T-helper 1 cell treated with Interleukin-12 subunit alpha and Interleukin-12 subunit beta and Interleukin-4 antibody, amounts not matched to agents 30 μg/mL and 1 μg/mL, for 36 hours (primary cell): ENCODE measurements around the gene INTS3.
"Not testable (repeated sequence)": the region's sequence is repeated elsewhere in the genome, so short reads cannot be mapped to it uniquely, and the experiment has no call there.

Experiments
- H3K27ac Mint-ChIP-seq: one replicate; pipeline ENCODE4 v1.8.0; 2021; ENCODE audit warnings: mild to moderate bottlenecking, mixed read lengths
- H3K27me3 Mint-ChIP-seq: one replicate; pipeline ENCODE4 v1.8.0; 2021; ENCODE audit warnings: low read depth, mixed read lengths
- H3K36me3 Mint-ChIP-seq: one replicate; pipeline ENCODE4 v1.8.0; 2021; ENCODE audit warnings: low read depth, mixed read lengths
- H3K4me1 Mint-ChIP-seq: one replicate; pipeline ENCODE4 v1.8.0; 2021; ENCODE audit warnings: low read depth, mixed read lengths
- H3K4me3 Mint-ChIP-seq: one replicate; pipeline ENCODE4 v1.8.0; 2021; ENCODE audit warnings: mild to moderate bottlenecking, moderate library complexity, mixed read lengths
- H3K9me3 Mint-ChIP-seq: one replicate; pipeline ENCODE4 v1.8.0; 2021; ENCODE audit warnings: mixed read lengths

INTS3 gene

DNA sequence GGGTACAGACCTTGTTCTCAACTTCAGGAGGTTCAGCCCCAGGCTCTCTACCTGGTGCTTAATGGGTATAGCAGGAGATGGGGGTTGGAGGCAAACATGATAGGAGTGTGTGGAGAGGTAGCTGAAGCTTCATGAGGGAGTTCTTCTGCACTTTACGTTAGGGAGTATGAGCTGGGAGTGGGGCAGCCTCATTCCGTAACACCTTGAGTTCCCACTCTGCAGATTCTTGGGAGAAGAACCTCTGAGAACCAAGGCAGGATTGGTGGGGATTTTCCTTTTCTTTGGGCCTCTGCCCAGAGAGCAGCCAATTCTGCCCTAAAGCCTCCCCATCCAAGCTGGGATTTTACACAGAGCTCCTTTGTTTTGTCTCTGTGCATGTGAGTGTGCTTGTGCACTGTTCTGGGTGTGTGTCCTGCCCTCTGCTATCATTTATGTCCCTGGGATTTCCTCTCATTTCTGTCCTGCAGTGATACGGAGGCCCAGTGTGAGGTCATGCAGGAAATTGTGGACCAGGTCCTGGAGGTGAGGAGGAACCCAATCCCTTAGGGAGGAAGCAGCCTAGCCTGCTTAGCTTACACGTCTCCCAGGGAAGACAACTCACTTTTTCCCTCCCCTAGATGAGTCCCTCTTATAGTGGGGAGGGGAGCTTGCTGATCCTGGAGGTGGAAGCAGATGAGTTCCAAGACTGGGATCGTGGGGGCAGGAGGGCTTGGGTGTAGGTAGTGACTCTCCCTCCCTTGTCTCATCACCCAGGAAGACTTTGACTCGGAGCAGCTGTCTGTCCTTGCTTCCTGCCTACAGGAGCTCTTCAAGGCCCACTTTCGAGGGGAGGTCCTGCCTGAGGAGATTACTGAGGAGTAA, 35.7 kb downstream of the INTS3 start:
- Mint-ChIP-seq H3K4me3 (no peak overlapping the region), H3K9me3 (no peaks in the 10 kb centered on the region), H3K27ac (no peak overlapping the region), H3K27me3 (no peaks in the 10 kb centered on the region), H3K36me3 (peaks cover 47% of the 10 kb centered on the region), H3K4me1 (no peaks in the 10 kb centered on the region)

DNA sequence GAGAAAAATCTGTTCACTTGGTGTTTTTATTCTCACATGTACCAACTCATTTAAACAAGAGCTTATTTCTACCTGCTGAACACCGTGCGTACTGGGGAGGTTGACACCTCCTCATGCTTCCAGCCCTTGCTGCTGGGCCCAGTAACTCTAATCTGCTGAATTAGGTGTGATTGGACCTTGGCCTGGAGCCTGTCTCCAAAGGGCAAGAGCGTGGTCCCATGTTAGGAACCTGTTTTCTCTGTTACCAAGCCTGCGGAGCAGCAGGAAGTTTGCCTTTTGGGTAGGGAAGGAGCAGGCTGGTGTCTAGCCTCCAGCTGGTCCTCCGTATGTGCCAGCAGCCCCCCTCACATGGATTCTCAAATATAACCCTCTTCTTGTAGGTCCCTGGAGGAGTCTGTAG, 36.5 kb downstream of the INTS3 start:
- H3K27me3 Mint-ChIP-seq, result no peaks in the 10 kb centered on the region
- peaks cover 54% of the 10 kb centered on the region for H3K36me3 Mint-ChIP-seq
- H3K4me1 Mint-ChIP-seq, result no peaks in the 10 kb centered on the region
- H3K27ac Mint-ChIP-seq, result no peak overlapping the region
- H3K4me3 Mint-ChIP-seq, result no peak overlapping the region
- no peaks in the 10 kb centered on the region for H3K9me3 Mint-ChIP-seq

DNA sequence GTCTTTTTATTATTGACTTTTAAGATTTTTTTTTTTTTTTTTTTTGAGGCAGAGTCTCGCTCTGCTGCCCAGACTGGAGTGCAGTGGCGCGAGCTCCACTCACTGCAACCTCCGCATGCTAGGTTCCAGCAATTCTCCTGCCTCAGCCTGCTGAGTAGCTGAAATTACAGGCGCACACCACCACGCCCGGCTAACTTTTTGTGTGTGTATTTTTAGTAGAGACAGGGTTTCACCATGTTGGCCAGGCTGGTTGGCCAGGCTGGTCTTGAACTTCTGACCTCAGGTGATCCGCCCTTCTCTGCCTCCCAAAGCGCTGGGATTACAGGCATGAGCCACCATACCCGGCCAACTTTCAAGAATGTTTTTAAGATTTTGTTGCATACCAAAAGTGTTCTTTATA, 38.8 kb downstream of the INTS3 start:
- not testable (repeated sequence) for H3K4me1 Mint-ChIP-seq, H3K27me3 Mint-ChIP-seq, H3K27ac Mint-ChIP-seq, H3K4me3 Mint-ChIP-seq, H3K9me3 Mint-ChIP-seq
- peaks cover 48% of the 10 kb centered on the region for H3K36me3 Mint-ChIP-seq

DNA sequence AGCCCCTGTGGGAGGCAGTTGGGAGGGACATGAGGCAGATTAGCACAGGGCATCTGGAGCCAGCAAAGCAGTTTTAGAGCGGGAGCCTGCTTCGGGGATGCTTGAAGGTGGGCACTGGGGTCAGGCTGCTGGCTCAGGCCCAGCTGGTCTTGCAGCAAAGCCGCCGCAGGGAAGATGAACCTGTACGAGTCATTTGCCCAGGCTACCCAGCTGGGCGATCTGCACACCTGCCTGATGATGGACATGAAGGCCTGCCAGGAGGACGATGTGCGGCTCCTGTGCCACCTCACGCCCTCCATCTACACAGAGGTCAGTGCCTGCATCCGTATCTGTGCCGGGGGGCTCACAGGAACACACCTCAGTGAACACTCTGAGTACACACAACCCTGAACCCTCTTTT, 39.7 kb downstream of the INTS3 start:
- no peak overlapping the region for H3K4me3 Mint-ChIP-seq
- H3K9me3 Mint-ChIP-seq, result no peaks in the 10 kb centered on the region
- peaks cover 47% of the 10 kb centered on the region for H3K36me3 Mint-ChIP-seq
- no peaks in the 10 kb centered on the region for H3K4me1 Mint-ChIP-seq
- no peak overlapping the region for H3K27ac Mint-ChIP-seq
- no peaks in the 10 kb centered on the region for H3K27me3 Mint-ChIP-seq

DNA sequence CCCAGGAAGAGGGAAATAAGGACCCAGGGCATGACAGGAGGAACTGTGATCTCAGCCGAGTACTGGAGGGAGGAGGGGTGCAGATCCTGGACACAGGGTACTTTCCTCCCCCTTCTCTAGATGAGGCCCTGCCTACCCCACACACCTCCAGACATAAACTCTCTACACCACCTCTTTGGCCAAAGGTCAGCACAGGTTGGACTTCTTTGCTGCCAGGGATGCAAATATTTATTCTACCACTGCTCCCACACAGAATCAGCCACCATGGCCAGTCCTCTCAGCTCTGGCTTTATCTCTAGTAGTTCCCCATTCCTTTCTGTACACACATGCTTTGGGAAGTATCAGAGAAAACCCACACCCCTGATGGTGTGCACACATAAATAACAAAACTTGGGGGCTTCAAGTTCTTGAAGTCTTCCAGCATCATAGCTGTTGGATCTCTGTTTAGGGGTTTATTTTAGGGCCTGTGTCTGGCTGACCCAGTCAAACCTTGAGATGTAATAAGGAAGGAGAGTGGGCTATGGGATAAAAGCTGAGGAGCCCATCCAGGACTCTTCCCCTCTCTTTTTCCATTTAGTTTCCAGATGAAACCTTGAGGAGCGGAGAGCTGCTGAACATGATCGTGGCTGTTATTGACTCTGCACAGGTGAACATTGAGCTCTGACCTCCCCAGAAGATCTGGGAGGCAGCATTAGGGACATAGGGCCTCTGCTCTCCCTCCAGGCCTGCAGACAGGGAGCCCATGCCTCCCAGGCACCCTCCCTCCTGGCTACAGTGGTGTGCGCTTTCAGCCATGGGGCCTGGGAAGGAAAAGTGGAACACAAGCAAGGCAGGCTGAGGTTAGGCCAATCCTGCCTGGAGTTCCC, 40.7 kb downstream of the INTS3 start:
- H3K9me3 Mint-ChIP-seq, result no peaks in the 10 kb centered on the region
- H3K36me3 Mint-ChIP-seq, result peaks cover 46% of the 10 kb centered on the region
- H3K4me1 Mint-ChIP-seq, result no peaks in the 10 kb centered on the region

DNA sequence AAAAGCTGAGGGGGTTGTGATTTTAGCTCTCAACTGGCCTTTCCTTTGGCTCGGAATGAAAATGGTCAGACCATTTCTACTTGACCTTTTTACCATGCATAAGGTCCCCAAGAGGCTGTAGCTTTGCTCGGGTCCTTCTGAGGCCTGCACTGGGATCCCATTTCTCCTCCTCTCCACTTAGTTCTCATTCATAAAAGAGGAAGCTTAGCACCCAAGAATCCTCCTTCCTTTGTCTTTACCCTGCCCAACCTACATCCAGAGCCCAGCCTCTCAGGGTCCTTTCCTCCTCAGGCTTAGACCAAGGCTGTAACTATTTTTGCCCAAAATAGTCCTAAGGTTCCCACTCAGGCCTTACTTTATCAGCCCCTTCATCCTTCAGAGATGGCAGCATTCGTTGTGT, 41.4 kb downstream of the INTS3 start:
- H3K4me3 Mint-ChIP-seq, result no peak overlapping the region
- no peak overlapping the region for H3K27ac Mint-ChIP-seq
- peaks cover 49% of the 10 kb centered on the region for H3K36me3 Mint-ChIP-seq
- H3K4me1 Mint-ChIP-seq, result peaks cover 3% of the 10 kb centered on the region
- no peaks in the 10 kb centered on the region for H3K27me3 Mint-ChIP-seq
- H3K9me3 Mint-ChIP-seq, result no peaks in the 10 kb centered on the region

More for the DNA sequence above, 40.7 kb downstream of the INTS3 start:
- Mint-ChIP-seq H3K4me3 (no peak overlapping the region), H3K27ac (no peak overlapping the region), H3K27me3 (no peaks in the 10 kb centered on the region)

DNA sequence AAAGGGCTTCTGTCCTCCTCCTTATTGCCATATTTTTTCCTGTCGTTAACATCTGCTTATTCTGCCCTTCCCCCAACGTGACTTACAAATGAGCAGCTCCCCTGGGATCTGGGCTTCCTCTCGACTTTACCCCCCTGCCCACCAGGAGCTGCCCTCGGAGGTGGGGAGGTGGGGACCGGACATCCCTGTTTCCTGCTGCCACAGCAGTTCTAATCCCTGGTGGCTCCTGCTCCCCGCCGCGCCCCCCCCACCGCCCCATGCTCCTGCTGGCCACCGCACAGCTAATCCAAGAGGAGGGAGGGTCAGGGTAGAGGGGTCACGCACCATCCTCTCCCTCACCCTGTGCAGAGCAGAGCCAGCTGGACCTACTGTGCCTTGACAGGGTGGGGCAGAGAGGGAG, 42.9 kb downstream of the INTS3 start:
- Mint-ChIP-seq H3K27me3 (no peaks in the 10 kb centered on the region), H3K36me3 (peaks cover 47% of the 10 kb centered on the region), H3K27ac (no peak overlapping the region), H3K4me1 (peaks cover 7% of the 10 kb centered on the region), H3K4me3 (no peak overlapping the region), H3K9me3 (no peaks in the 10 kb centered on the region)

DNA sequence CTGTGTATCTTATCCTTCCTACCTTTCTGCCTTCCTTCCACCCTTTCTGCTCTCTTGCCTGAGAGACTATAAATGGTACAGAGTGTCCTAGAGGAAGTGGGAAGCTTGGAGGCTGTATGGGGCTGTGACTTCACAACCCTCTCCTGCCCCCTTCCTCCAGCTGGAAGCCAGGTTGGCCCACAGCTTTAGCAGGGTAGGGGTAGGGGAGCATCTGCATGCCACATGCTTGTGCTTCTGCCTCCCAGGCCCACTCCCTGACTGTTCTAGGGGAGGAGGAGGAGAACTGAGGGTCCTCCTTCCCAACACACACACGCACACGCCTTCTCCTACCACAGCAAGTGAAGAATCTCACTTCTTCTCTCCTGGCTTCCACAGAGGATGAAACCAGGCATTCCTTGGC, 43.4 kb downstream of the INTS3 start:
- Mint-ChIP-seq H3K4me3 (no peak overlapping the region), H3K9me3 (no peaks in the 10 kb centered on the region), H3K27me3 (no peaks in the 10 kb centered on the region), H3K36me3 (peaks cover 47% of the 10 kb centered on the region), H3K4me1 (peaks cover 8% of the 10 kb centered on the region), H3K27ac (no peak overlapping the region)

DNA sequence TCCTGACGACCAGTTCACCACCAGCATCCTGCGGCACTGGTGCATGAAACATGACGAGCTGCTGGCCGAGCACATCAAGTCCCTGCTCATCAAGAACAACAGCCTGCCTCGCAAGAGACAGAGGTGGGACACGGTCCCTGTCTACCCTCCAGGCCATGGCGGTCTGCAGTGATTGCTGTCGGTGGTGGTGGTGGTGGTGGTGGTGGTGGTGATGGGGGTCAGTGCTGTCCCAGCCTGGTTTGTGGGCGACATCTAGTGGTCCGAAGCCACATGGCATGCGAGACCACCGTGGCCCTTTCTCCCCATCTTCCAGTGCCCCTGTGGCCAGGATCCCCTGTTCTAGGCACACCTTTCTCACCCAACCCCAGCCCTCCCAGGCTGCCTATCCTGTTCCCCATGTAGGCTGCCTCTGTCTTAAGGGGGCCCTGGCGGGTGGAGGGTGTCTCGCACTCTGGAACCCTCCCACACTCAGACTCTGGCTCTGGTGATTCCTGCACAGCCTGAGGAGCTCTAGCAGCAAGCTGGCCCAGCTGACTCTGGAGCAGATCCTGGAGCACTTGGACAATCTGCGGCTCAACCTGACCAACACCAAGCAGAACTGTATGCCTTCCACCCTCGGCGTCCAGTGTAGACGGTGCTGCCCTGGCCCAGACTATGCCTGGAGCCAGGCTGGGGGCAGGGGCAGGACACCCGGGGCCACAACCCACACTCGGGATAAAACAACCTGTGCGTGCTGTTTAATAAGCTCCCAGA, 44.2 kb downstream of the INTS3 start:
- H3K9me3 Mint-ChIP-seq, result no peaks in the 10 kb centered on the region
- H3K27ac Mint-ChIP-seq, result no peak overlapping the region
- H3K4me3 Mint-ChIP-seq, result no peak overlapping the region

DNA sequence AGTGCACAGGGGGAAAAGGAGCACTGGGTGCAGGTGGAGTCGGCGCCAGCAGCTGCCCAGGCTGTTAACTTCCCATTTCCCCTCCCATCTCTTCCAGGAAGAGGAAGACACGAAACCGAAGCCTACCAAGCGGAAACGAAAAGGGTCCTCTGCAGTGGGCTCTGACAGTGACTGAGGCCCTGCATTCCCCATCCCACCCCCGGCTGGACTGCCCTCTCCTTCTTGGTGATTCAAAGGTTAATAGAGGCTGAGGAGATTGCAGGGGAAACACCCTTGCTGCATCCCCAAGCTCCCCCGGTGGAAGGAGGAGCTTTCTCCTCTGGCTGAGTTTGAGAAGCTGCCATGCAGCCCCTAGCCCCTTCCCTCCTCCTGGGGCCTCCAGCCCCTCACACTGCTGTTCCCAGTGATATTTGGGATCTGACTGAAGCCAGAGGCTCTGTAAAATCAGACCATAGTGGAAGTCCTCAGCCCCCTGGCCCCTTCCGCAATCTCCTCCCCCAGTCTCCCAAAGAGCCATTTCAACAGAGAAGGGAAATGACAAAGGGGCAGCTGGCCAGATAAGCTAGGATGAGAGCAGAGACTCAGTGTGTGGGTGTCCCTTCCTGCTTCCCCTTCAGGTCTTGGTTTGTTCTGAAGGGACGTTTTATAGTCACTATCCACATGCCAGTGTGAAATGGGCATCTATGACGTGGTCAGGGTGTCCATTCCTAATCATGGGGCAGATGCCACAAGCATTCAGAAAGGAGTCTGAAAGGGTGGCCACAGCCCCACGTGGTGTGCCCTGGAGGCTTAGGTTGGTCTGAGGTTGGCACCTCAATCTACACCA, 45.5 kb downstream of the INTS3 start:
- Mint-ChIP-seq H3K9me3 (no peaks in the 10 kb centered on the region), H3K4me1 (peaks cover 17% of the 10 kb centered on the region), H3K27me3 (no peaks in the 10 kb centered on the region), H3K36me3 (peaks cover 39% of the 10 kb centered on the region), H3K4me3 (no peak overlapping the region), H3K27ac (no peak overlapping the region)

More for the DNA sequence above, 44.2 kb downstream of the INTS3 start:
- Mint-ChIP-seq H3K4me1 (peaks cover 14% of the 10 kb centered on the region), H3K36me3 (peaks cover 46% of the 10 kb centered on the region), H3K27me3 (no peaks in the 10 kb centered on the region)

DNA sequence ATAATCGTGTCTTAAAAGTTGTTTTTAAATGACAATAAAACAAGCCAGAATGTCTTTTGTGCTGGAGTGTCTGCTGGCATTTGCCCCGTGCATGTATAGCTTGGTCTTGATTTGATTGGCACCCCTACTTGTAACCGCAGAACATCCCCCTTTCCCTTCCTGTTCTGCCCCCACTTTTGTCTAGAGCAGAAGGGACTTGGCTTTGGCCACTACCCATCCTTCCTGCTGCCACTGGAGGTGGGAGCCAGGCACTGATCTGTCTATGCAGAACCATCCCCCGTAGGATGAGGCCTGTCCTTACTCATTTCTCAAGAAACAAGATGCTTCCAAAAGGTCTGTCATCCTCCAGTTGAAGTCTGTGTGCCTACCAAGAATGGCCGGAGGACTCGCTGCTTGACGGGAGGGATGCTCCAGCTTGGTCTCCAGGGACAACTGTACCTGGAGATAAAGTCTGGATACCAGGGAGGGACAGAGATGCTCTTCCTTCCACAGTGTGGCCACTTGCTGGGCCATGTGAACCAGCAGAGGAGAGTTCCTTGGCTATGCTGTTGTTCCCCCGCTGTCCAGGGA, 46.3 kb downstream of the INTS3 start:
- Mint-ChIP-seq H3K27ac (no peak overlapping the region), H3K27me3 (no peaks in the 10 kb centered on the region), H3K36me3 (peaks cover 35% of the 10 kb centered on the region), H3K4me1 (peaks cover 17% of the 10 kb centered on the region), H3K4me3 (no peak overlapping the region), H3K9me3 (no peaks in the 10 kb centered on the region)

DNA sequence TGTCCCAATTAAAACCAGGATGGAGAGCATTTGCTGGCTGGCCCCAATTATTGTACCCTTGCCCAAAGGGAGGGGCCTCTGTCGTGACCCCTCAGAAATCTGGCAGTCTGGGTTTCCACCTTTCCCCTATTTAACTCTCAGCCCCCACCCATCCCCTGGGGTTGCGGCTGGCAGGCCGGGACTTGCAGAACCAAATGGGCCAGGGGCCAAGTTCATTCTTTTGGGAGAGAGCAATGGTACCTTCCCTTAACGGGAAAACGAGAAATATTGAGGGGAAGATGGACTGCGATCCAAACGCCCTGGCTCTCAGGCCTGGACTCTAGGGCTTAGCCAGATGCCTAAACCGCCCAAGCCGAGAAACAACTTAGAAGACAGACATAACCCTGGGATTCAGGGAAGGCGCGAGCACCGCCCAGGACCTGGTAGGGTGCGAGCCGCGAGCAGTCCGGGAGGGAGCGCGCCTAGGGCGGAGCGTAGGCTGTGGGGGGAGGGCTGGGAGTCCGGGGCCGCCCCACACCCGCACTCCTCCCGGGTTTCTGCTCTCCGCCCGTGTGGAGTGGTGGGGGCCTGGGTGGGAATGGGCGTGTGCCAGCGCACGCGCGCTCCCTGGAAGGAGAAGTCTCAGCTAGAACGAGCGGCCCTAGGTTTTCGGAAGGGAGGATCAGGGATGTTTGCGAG, 47.1 kb downstream of the INTS3 start, which contains the start of gene SLC27A3:
Gene SLC27A3 (plus strand): TSS at position 628 of the 678 bp plus-strand sequence. CDS start 91 bp downstream, outside the sequence.
- H3K36me3 Mint-ChIP-seq, result peaks cover 32% of the 10 kb centered on the region
- H3K9me3 Mint-ChIP-seq, result no peaks in the 10 kb centered on the region
- peak within 1 kb of the TSS; percentile 77 for H3K27ac Mint-ChIP-seq
- no peaks in the 10 kb centered on the region for H3K27me3 Mint-ChIP-seq
- peak within 1 kb of the TSS; percentile 79 for H3K4me3 Mint-ChIP-seq
- H3K4me1 Mint-ChIP-seq, result peaks cover 17% of the 10 kb centered on the region
